Stimulated activated naive B cell treated with anti-CD40 and anti-IgM and Interleukin-4, amounts not matched to agents 10 μg/mL and 1 μg/mL and 100 μg/mL, for 72 hours (primary cell): ENCODE measurements around the gene RGMA.
A peak's percentile ranks its signal among the peaks of the same experiment; 100 is the strongest.

Experiments used
- ATAC-seq, 2 donors: fragments of 150-1000 bp; cut with Tn5 transposase; replicated peaks; 2 replicates each; pipeline ENCODE4 v1.10.0; 2021; ENCODE audit warnings: moderate library complexity in 1 of 2
- DNase-seq: peaks from one replicate; pipeline ENCODE4 v3.0.0; 2021
- H3K27ac Mint-ChIP-seq: one replicate; pipeline ENCODE4 v1.8.0; 2022; ENCODE audit warnings: mild to moderate bottlenecking, mixed read lengths
- H3K27me3 Mint-ChIP-seq, 2 donors: one replicate each; pipeline ENCODE4 v1.8.0; 2022; ENCODE audit warnings: mixed read lengths in 2 of 2
- H3K36me3 Mint-ChIP-seq, 2 donors: one replicate each; pipeline ENCODE4 v1.8.0; 2022; ENCODE audit warnings: mixed read lengths in 2 of 2, mild to moderate bottlenecking in 1 of 2
- H3K4me1 Mint-ChIP-seq, 2 donors: one replicate each; pipeline ENCODE4 v1.8.0; 2022; ENCODE audit warnings: mixed read lengths in 2 of 2, mild to moderate bottlenecking in 1 of 2
- H3K4me3 Mint-ChIP-seq, 2 donors: one replicate each; pipeline ENCODE4 v1.8.0; 2022; ENCODE audit warnings: mild to moderate bottlenecking in 2 of 2, mixed read lengths in 2 of 2, moderate library complexity in 1 of 2
- H3K9me3 Mint-ChIP-seq, 2 donors: one replicate each; pipeline ENCODE4 v1.8.0; 2022; ENCODE audit warnings: mixed read lengths in 2 of 2, mild to moderate bottlenecking in 1 of 2

Gene RGMA, protein sequence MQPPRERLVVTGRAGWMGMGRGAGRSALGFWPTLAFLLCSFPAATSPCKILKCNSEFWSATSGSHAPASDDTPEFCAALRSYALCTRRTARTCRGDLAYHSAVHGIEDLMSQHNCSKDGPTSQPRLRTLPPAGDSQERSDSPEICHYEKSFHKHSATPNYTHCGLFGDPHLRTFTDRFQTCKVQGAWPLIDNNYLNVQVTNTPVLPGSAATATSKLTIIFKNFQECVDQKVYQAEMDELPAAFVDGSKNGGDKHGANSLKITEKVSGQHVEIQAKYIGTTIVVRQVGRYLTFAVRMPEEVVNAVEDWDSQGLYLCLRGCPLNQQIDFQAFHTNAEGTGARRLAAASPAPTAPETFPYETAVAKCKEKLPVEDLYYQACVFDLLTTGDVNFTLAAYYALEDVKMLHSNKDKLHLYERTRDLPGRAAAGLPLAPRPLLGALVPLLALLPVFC

DNA sequence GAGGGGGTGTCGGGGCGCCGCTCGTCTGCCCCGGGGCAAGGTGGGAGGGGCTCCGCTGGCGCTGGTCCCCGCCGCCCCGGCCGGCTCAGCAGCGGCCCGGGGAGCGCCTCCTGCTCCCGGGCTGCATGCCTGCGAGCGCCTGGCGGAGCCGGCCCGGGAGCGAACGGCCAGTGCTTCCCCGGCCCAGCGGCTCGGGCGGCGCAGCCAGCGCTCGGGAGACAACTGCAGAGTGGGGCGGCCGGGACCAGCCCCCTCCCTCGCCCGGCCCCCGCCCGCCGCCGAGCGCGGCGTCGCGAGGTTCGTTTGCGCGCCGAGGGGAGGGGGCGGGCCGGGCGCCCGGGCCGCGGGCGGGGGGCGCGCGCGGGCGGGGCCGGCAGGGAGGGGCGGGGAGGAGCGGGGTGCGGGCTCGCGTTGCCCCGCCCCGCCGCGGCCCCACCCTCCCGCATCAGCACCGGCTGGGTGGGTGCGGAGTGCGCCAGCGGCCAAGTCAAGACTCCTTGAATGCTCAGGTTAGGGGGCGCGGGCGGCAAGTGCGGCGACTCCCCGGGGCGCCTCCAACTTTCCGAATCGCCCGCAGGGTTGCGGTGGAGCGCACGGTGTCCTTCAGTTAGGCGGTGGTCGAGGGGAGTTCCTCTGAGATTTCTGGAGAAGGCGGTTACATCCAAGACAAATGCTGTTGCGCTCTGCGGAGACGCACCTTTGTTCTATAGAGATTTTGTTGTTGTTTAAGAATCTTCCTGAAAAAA, at the start of gene RGMA:
RGMA (minus strand) TSS at position 231 of the 746 bp plus-strand sequence. CDS start 279 bp downstream, outside the sequence.
- ATAC-seq (peak; percentile 31), DNase-seq (no peak)
- H3K27ac Mint-ChIP-seq: peak within 1 kb of the TSS; percentile 77
- H3K27me3 Mint-ChIP-seq: peaks cover 47 to 61% of the 10 kb centered on the region in 2 donors
- no peaks in the 10 kb centered on the region for H3K36me3 Mint-ChIP-seq
- H3K4me3 Mint-ChIP-seq: peak within 1 kb of the TSS; percentile 76 to 80
- H3K9me3 Mint-ChIP-seq: no peaks in the 10 kb centered on the region
- H3K4me1 Mint-ChIP-seq: peaks cover 10 to 29% of the 10 kb centered on the region in 2 donors

DNA sequence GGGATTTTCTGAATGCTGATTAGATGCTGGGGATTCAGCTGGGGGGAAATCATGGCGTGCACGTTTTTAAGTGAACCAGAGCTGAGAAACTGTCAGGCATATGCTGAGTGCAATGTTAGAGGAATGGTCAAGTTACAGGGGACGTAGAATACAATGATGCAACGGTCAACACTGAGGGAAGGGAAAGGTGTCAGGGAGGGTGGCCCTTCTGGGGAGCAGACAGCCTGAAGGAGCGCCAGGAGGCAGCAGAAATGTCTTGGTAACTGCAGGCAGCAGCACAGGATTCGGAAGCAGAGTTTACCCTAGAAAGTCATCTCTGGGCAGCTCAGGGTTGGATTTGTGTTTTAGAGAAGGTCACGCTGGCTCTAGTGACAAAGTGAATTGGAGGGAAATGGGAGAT, 47.6 kb upstream of the RGMA start:
- H3K4me1 Mint-ChIP-seq: no peaks in the 10 kb centered on the region
- no peak overlapping the region for H3K4me3 Mint-ChIP-seq
- H3K9me3 Mint-ChIP-seq: no peaks in the 10 kb centered on the region
- peaks cover 0 to 7% of the 10 kb centered on the region in 2 donors for H3K27me3 Mint-ChIP-seq
- no peak overlapping the region for H3K27ac Mint-ChIP-seq
- H3K36me3 Mint-ChIP-seq: no peaks in the 10 kb centered on the region
- ATAC-seq (no peak), DNase-seq (no peak)

DNA sequence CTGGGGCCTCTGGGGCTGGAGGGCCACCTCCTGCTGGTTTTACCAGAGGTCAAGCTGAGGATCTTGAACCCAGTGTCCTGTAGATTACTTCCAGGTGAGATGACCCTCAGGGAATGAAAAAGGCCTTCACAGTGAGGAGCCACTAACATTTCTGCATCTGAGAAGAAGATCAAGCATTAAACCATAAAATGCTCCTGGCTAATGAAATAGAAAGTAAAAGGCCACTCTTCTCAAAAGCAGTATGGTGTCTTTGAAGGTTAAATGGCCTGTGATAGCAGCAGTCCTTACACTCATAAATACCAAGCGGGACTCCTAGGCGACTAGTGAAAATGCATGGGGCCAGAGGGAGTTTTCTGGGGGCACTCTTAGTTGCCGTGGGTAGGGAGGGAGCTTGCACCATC, 47.0 kb upstream of the RGMA start:
- H3K4me3 Mint-ChIP-seq: no peak overlapping the region
- no peak overlapping the region for H3K27ac Mint-ChIP-seq
- H3K9me3 Mint-ChIP-seq: no peaks in the 10 kb centered on the region
- no peaks in the 10 kb centered on the region for H3K4me1 Mint-ChIP-seq
- no peaks in the 10 kb centered on the region for H3K36me3 Mint-ChIP-seq
- ATAC-seq (no peak), DNase-seq (no peak)
- peaks cover 0 to 7% of the 10 kb centered on the region in 2 donors for H3K27me3 Mint-ChIP-seq

DNA sequence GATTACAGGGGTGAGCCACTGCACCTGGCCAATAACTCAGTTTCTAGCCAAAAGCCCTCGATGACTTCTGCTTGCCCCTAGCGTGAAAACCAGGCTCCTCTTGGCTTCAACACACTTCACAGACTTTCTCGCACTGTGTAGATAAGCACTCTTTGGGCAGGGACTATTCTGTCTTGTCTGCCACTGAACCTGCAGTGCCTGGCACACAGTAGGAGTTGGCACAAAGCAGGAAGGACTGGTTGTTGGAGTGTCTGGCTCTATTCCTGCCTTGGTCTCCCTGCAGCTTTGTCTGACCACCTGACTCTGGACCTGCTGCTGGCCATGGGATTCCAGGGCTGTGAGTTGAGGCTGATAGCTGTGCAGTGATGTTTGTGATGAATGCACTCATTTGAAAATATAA, 46.4 kb upstream of the RGMA start:
- Mint-ChIP-seq H3K9me3 (no peaks in the 10 kb centered on the region), H3K4me1 (no peaks in the 10 kb centered on the region), H3K27me3 (peaks cover 0 to 7% of the 10 kb centered on the region in 2 donors), H3K36me3 (no peaks in the 10 kb centered on the region), H3K4me3 (no peak overlapping the region), H3K27ac (no peak overlapping the region)
- DNase-seq (no peak), ATAC-seq (no peak)

DNA sequence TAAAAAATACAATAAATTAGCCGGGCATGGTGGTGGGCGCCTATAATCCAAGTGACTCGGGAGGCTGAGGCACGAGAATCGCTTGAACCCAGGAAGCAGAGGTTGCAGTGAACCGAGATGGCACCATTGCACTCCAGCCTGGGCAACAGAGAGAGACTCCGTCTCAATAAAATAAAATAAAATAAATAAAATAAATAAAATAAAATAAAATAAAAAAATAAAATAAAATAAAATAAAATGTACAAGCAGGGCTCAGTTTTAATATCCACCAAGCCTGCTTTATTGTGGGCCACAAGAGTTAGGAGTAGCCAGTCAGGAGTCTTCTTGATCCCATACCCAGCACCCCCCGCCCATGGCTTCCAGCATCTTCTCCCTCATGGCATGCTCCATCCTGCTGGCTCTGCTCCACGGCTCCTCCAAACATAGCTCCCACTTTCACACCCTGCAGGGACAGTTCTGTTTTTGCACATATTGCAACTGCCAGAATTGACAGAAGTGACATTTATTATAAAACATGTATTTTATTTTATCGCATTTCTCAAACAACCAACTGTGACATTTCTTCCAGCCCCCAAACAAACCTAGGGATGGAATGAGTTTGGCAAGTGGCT, 42.6 kb upstream of the RGMA start:
- DNase-seq: no peak
- no peaks in the 10 kb centered on the region for H3K4me1 Mint-ChIP-seq
- ATAC-seq: no peak
- no peaks in the 10 kb centered on the region for H3K36me3 Mint-ChIP-seq
- H3K27me3 Mint-ChIP-seq: peaks cover 0 to 3% of the 10 kb centered on the region in 2 donors
- H3K4me3 Mint-ChIP-seq: no peak overlapping the region
- no peak overlapping the region for H3K27ac Mint-ChIP-seq
- no peaks in the 10 kb centered on the region for H3K9me3 Mint-ChIP-seq

DNA sequence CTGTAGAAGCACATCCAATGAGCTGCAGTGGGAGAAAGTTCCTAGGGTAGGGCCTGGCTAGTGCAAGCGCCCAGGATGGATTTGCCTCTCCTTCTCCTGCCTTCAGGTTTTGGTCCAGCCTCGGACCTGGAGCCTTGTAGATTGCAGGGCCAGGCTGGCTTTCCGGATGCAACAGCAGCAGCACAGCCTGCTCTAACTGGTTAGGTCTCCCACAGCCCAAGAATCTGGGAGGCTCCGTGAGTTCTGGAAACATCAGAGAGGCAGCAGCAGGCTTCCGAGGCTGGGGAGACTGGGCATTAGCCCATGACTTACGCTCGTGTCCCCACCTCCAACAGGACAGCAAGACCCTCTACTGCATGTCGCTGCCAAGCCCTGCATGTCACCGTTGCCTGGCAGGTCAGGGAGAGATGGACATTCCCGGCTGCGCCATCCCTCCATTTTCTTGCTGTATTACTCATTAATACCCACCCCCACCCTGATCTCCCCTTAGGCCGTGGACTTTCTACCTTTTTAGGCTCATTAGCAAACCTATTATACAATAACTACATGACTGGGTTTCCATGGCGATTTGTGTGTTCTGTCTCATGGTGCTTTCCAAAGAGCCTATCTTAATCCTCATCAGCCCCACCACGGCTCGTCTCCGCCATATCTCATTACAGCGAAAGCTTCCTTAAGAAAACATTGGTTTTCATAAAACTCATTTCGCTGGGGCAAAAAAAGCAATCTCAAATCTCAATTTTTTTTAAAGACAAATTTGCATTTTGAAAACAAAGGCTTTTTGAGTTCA, 40.9 kb upstream of the RGMA start:
- DNase-seq: no peak
- H3K36me3 Mint-ChIP-seq: no peaks in the 10 kb centered on the region
- ATAC-seq: no peak
- H3K27ac Mint-ChIP-seq: no peak overlapping the region
- peaks cover 3 to 6% of the 10 kb centered on the region in 2 donors for H3K27me3 Mint-ChIP-seq
- no peak overlapping the region for H3K4me3 Mint-ChIP-seq
- H3K9me3 Mint-ChIP-seq: no peaks in the 10 kb centered on the region
- H3K4me1 Mint-ChIP-seq: no peaks in the 10 kb centered on the region

DNA sequence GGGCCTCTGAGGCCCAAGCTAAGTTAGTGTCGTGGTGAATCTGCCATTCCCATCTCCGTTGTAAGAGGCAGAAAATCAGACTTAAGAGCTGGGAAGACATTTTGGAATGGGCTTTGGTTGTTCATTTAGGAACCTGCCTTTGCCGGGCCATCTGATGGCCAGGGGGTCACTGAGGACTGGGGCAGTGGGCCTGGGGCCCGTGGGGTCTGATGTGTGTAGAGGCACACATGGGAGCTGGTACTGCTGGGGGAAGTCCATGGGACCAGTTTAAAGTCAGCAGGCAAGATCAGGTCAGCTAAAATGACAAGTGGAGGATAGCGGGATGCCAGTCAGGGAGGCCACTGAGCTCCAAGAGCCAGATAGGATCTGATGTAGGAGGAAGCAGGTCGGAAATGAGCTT, 38.3 kb upstream of the RGMA start:
- H3K4me3 Mint-ChIP-seq: no peak overlapping the region
- H3K27ac Mint-ChIP-seq: no peak overlapping the region
- no peaks in the 10 kb centered on the region for H3K9me3 Mint-ChIP-seq
- no peak for DNase-seq
- no peaks in the 10 kb centered on the region for H3K36me3 Mint-ChIP-seq
- peaks cover 3 to 6% of the 10 kb centered on the region in 2 donors for H3K27me3 Mint-ChIP-seq
- no peak for ATAC-seq
- no peaks in the 10 kb centered on the region for H3K4me1 Mint-ChIP-seq

DNA sequence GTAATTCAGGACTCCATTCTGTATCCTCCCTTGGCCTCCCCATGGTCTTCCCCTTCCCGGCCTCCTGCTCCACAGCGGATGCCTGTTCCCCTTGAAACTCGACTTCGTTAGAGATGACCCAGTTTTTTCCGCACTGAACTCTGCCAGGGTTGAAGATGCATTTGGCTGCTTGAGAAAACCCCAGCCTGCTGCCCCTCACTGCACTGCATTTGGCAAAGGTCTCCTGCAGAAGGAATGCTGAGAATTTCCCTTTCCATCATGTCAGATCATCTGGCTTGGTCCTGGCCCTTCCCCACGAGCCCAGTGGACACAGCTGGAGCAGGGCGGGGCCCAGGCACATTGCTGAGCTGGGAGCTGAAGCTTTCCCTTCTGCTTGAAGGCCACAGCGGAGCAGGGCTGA, 37.6 kb upstream of the RGMA start:
- H3K27ac Mint-ChIP-seq: no peak overlapping the region
- H3K27me3 Mint-ChIP-seq: peaks cover 3 to 6% of the 10 kb centered on the region in 2 donors
- no peaks in the 10 kb centered on the region for H3K9me3 Mint-ChIP-seq
- no peak overlapping the region for H3K4me3 Mint-ChIP-seq
- H3K36me3 Mint-ChIP-seq: no peaks in the 10 kb centered on the region
- ATAC-seq (no peak), DNase-seq (no peak)
- H3K4me1 Mint-ChIP-seq: no peaks in the 10 kb centered on the region

DNA sequence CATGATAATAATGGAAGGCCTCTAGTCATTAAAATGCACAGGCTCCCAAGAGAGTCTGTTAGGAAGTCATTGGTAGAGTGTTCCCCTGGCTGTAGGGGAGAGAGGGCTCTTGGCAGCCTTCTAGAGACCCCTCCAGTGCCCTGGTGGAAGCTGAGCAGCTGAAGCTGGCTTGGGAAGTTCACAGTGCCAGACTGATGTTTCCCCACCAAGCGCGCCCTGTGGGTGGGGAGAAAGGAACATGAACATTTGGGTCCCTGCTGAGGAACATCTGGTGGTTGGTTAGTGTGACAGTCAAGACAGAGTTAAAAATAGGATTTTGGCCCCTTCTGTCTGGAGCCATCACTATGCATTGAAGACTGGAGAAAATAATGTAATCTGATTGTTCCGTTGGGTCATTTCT, 37.1 kb upstream of the RGMA start:
- DNase-seq (no peak), ATAC-seq (no peak)
- H3K27me3 Mint-ChIP-seq: peaks cover 3 to 6% of the 10 kb centered on the region in 2 donors
- no peaks in the 10 kb centered on the region for H3K4me1 Mint-ChIP-seq
- H3K9me3 Mint-ChIP-seq: no peaks in the 10 kb centered on the region
- no peaks in the 10 kb centered on the region for H3K36me3 Mint-ChIP-seq
- no peak overlapping the region for H3K4me3 Mint-ChIP-seq
- no peak overlapping the region for H3K27ac Mint-ChIP-seq

DNA sequence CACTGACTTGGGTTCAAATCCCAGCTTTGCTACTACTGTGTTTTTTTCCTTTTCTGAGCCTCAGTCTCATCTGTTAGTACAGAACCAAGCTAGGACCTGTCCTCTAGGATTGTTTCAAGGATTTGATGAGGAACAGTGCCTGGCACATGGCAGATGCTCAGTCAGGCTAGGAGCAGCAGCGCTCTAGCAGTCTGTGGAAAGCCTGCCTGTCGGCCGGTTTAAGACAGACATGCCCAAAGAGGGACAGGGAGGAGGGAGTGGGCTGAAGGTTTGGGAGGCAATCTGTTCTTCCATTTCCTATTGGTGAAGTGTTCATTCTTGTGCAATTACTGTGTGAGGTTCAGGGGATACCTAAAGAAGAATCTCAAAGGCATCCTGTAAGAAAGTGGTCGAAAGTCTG, 35.1 kb upstream of the RGMA start:
- ATAC-seq: no peak
- no peak overlapping the region for H3K27ac Mint-ChIP-seq

DNA sequence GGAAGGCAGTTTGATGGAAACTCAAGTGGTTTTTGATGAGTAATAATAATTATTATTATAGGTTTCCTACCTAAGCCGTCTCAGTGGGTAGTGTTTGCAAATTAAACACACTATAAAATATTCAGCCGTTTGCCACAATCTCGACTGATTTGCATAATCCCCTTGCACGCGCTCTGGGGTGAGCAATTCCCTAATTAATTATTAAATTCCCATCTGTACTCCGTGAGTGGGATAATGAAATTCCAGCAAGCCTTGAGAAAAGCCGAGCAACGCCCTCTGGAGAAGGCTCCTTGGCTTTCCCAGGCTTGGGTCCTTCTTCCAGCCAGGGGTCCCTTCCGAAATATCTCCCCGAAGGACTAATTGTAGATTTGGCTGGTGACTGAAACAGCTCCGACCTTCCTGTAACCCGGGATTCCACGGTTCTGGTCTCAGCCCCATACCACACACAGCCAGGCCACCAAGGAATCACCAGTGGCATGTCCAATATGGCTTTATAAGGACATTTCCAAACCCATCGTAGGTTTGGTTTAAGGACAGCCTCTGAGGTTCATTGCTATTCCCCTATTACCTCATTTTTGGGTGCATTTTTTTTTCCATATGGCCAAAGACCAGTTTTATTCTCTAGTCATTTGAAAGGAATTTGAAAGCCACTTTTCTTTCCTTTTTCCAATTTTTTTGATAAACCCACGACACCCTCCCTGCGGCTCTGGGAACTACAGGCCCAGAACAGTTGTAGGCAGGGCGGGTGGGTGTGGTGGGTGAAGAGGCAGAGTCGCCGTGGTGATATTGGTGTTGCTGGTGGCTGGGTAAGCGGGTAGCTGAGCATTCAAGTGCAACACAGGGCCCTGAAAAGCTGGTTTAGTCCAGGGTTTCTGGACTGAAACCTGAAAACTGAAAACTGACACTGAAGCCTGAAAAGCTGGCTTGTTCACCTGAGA, 33.2 kb upstream of the RGMA start:
- DNase-seq (no peak), ATAC-seq (no peak)
- Mint-ChIP-seq H3K4me1 (no peaks in the 10 kb centered on the region), H3K36me3 (no peaks in the 10 kb centered on the region), H3K4me3 (no peak overlapping the region), H3K9me3 (no peaks in the 10 kb centered on the region), H3K27ac (no peak overlapping the region), H3K27me3 (peaks cover 10 to 14% of the 10 kb centered on the region in 2 donors)

More for the DNA sequence above, 35.1 kb upstream of the RGMA start:
- Mint-ChIP-seq H3K9me3 (no peaks in the 10 kb centered on the region), H3K27me3 (peaks cover 3 to 8% of the 10 kb centered on the region in 2 donors), H3K4me3 (no peak overlapping the region), H3K36me3 (no peaks in the 10 kb centered on the region), H3K4me1 (no peaks in the 10 kb centered on the region)
- DNase-seq: no peak

DNA sequence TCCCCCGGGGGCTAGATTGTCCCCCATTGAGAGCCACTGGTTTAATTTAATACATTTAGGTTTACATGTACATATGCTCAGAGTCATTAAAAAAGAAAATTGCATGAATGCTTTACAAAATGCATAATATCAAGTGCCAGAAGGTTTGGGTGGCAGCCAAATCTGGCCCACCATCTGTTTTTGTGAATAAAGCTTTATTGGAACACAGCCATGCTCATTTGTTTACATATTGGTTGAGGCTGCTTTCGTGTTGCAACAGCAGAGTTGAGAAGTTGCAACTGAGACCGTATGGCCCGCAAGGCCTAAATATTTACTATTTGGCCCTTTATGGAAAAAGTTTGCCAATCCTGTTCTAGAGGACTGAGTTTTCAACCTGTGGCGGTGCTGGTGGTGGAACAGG, 32.1 kb upstream of the RGMA start:
- H3K4me3 Mint-ChIP-seq: no peak overlapping the region
- DNase-seq (no peak), ATAC-seq (no peak)
- no peak overlapping the region for H3K27ac Mint-ChIP-seq
- no peaks in the 10 kb centered on the region for H3K36me3 Mint-ChIP-seq
- peaks cover 17% of the 10 kb centered on the region in 2 donors for H3K27me3 Mint-ChIP-seq
- no peaks in the 10 kb centered on the region for H3K9me3 Mint-ChIP-seq
- H3K4me1 Mint-ChIP-seq: no peaks in the 10 kb centered on the region

DNA sequence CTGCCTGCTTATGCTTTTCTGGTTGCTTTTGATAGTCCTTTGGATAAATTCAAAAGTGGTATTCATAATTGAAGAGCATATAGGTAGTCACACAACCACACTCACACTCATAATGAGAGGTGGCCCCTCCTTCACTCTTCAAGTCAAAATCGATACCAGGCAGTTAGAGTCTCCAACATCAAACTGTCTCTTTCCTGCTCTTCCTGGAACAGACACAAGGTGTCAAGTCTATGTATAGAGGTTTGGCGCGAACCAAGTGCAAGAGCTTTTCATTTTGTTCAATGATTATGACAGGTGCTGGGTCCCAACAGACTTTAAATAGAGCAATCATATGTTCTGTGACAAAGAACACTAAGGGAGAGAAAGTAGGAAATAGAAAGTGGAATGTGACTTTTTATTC, 29.9 kb upstream of the RGMA start:
- H3K27ac Mint-ChIP-seq: no peak overlapping the region
- no peaks in the 10 kb centered on the region for H3K9me3 Mint-ChIP-seq
- DNase-seq (no peak), ATAC-seq (no peak)
- H3K36me3 Mint-ChIP-seq: no peaks in the 10 kb centered on the region
- H3K4me1 Mint-ChIP-seq: no peaks in the 10 kb centered on the region
- H3K27me3 Mint-ChIP-seq: peaks cover 16 to 22% of the 10 kb centered on the region in 2 donors
- H3K4me3 Mint-ChIP-seq: no peak overlapping the region
